Stimulated activated CD4-positive, alpha-beta T cell treated with anti-CD3 and anti-CD28 coated beads, Interleukin-1b, Interleukin-23, amount 100 ng/mL, for 24 hours (primary cell): ENCODE measurements around the gene LSM14A.
"Not testable (repeated sequence)": the region's sequence is repeated elsewhere in the genome, so short reads cannot be mapped to it uniquely, and the experiment has no call there.

Experiments used
- DNase-seq, 4 experiments: peaks; one replicate each; pipeline ENCODE4 v3.0.0-alpha.2; 2020; ENCODE audit warnings: low read depth in 4 of 4, low spot score in 1 of 4

Gene LSM14A

DNA sequence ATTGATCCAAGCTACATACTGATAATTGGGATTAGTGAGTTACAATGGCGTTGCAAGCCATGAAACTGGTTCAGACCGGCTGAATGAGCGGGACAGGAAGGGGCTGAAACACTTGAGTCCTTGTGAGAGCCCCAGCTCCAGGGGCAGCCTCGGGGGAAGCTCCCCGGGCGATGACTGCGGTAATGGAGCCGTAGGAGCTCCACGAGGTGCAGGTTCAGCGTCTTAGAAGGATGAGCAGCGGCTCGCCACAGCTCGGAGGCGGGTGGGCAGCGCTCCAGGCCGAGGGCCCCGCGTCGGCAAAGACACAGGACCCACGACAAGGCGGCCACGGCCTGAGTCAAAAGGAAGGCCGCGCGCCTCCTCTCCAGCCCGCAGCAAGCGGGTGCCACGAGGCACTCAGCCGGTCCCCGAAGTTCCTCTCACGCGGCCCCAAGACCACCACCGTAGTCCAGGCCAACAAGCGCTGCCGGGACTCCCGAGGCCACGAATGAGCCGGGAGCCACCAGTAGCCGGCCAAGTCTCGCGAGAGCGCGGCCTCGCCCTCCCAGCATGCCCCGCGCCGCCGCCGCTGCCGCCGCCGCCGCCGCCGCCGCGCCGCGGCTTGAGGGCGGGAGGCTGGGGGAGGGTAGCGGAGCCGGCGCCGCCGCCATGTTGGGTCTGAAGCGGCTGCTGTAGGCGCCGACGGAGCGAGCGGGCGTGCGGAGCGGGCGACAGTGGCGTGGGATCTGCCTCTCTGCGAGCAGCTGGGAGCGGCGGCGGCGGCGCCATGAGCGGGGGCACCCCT lies at the start of gene LSM14A:
LSM14A (plus strand) TSS at position 628 of the 784 bp plus-strand sequence; CDS start at position 767, 139 bp downstream.
- peak; percentile 68 to 85 (median 82) for DNase-seq

DNA sequence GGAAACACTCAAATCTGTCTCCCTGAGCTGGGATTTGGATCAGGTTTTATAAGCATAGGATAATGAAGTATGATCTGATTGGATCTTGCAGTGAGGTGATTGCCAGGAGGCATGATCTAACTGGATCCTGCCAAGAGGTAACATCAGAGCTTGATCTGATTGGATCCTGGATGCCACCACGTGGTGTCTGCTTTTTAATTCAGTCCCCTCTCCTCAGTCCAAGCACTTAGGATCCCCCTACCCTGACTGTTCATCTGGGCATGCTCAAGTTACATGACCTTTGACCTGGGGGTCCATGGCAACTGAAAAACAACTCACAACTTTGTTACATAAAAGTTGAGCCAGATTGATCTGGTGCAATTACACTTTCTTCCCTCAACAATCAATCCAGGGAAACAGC lies 47.5 kb upstream of the LSM14A start:
- DNase-seq: no peak

DNA sequence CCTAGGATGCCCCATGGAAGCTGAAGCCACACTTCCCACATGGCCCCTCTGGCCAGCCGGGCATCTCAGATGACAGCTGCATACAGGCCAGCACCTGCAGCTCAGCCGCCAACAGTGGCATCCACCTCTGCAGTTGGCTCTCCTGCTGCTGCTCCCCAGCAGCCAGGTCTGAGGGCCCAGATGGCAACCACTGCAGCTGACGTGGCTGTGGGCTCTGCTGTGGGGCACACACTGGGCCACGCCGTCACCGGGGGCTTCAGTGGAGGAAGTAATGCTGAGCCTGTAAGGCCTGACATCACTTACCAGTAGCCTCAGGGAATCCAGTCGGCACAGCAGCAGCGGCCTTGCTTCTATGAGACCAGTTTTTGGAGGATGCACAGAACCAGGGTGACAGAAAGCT lies 45.3 kb upstream of the LSM14A start:
- no peak for DNase-seq

DNA sequence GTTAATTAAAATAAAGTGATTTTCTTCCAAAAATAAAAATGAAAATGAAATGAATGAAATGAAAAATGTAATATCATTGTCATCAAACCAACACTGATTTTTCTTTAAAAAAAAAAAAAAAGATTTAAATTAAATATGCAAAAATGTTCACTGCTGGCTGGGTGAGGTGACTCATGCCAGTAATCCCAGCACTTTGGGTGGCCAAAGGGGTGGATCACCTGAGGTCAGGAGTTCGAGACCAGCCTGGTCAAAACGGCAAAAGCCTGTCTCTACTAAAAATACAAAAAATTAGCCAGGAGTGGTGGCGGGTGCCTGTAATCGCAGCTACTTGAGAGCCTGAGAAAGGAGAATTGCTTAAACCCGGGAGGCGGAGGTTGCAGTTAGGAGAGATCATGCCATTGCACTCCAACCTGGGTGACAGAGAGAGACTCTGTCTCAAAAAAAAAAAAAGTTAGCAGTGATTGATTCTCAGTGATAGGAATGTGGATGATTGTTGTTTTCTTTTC lies 44.6 kb upstream of the LSM14A start:
- DNase-seq: no peak

DNA sequence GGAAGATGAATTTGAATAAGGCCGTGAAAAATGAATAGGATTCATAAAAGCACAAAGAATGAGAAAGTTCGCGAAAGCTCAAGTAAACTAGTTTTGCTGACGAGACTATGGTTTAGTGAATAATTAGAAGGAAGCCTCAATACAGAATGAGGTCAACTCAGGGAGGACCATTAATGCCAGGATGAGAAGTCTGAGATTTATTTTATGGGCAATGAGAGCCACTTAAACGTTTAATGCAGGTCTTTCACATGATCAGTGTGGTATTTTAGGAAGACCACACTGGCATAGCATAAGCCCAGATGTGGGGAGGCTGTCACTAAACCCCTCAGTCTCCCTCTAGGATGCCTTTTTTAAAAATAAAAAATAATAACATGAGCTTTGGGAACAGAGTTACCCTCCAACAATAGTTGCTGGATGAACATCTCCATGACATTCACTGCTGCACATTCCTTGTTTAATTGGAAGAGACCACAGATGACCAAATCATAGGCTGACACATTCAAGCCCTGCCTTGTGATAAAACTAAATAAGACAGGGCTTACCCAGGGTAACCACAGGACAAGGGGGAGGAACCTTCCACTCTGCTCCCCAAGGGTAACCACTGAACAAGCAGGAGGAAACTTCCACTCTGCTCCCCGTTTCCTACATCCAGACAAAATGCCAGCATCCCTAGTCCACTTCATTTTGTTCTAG lies 43.6 kb upstream of the LSM14A start:
- no peak for DNase-seq

DNA sequence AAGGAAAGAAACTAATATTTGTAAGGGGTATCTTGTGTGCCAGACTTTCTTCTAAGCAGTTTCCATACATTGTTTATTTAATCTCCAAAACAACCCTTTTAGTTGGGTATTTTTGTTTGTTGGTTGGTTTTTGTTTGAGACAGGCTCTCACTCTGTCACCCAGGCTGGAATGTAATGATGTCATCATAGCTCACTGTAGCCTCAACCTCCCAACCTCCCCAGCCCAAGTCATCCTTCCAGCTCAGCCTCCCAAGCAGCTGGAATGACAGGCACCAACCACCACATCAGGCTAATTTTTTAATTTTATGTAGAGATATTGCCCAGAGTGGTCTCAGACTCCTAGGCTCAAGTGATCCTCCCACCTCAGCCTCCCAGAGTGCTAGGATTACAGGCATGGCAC lies 41.2 kb upstream of the LSM14A start:
- DNase-seq: no peak

DNA sequence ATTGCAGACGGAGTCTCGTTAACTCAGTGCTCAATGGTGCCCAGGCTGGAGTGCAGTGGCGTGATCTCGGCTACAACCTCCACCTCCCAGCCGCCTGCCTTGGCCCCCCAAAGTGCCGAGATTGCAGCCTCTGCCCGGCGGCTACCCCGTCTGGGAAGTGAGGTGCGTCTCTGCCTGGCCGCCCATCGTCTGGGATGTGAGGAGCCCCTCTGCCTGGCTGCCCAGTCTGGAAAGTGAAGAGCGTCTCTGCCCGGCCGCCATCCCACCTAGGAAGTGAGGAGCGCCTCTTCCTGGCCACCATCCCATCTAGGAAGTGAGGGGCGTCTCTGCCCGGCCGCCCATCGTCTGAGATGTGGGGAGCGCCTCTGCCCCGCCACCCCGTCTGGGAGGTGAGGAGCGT lies 40.2 kb upstream of the LSM14A start:
- not testable (repeated sequence) for DNase-seq

DNA sequence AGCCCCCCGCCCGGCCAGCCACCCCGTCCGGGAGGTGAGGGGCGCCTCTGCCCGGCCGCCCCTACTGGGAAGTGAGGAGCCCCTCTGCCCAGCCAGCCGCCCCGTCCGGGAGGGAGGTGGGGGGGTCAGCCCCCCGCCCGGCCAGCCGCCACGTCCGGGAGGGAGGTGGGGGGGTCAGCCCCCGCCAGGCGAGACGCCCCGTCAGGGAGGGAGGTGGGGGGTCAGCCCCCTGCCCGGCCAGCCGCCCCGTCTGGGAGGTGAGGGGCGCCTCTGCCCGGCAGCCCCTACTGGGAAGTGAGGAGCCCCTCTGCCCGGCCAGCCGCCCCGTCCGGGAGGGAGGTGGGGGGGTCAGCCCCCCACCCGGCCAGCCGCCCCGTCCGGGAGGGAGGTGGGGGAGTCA lies 39.6 kb upstream of the LSM14A start:
- DNase-seq: not testable (repeated sequence)

DNA sequence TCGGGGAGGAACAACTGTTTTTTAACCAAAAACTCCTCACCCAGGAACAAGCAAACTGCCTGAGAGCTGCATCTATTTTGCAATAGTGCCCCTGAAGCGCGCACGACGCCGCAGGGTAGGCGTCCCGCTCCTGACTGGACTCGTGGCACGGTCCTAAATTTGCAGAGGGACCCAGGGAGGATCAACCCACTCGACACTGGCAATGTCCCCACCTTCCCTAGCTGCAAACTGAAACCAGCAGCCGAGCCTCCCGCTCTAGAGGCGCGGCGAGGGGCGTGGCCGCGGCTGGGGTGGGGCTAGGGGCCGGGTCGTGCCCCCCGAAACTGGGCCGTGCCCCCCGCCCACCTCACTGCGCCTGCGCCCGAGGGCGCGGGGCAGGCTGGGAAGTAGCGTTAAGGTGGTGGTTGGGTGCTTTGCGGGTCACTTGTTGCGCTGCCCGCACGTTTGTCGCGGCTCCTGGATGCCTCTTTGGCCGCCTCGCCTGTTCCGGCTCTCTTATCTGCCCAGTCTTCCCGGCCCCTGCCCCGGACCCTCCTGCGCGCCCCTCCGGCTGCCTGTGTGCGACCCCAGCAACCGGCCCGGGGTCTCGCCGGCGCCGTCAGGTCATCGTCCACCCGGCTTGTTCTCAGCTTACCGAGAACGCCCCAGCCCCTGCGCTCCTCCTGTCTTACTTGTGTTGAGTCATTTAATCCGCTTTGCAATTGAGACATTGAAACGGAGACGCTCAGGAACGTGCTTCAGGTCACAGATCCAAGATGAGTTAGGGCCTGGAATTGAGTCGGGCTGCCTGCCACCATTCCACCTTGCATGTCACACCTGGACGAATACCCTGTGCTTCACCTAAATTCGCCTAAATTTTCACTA lies 37.9 kb upstream of the LSM14A start:
- peak; percentile 65 to 91 (median 85) for DNase-seq

DNA sequence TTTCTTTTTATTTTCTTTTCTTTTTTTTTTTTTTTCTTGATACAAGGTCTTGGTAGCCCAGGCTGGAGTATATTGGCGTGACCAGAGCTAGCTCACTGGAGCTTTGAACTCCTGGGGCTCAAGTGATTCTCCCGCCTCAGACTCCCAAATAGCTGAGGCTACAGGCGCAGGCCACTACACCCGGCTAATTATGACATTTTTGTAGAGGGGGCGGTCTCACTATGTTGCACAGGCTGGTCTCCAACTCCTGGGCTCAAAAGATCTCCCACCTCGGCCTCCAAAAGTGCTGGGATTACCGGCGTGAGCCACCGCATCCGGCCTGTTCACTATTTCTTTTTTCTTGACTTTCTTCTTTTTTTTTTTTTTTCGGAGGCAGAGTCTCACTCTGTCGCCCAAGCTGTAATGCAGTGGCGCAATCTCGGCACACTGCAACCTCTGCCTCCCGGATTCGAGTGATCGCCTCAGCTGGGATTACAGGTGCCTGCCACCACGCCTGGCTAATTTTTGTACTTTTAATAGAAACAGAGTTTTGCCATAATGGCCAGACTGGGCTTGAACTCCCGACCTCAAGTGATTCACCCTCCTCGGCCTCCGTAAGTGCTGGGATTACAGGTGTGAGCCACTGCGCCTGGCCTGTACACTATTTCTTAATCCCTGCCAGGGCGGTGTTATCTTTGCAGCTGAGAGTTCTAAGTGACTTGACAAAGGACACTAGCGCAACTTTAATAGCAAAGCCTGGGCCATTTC lies 37.1 kb upstream of the LSM14A start:
- no peak for DNase-seq

DNA sequence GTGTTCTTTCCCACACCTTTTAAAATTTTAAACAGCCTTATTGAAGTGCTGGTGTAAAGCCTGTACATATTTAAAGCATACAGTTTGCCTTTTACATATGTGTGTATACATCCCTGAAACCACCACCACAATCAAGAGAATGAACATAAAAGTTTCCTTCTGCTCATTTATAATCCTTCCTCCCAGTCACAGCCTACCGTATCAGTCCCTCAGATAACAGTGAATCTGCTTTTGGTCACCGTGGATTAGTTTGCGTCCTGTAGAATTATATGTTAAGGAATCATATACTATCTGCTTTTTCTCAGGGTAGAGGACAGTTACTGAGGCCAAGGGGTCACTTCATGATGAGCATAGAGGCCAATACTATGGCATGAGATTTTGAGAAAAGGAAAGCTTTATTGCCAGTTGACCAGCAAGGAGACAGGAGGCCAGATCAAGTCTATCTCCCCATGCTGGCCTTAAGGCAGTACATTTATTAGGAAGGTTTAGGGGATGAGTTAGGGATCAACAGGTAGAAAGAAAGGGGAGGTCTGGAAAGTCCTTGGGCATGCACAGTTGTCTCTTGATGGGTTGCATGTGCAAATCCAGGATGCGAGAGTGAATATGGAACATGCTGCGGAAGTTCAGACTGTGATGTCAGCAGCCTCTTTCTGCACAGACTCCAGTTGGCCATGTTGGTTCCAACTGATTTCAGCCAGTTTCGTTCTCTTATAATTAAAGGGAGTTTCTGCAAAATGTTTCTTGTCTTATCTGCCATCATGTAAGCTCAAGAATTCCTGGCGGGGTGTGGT lies 36.3 kb upstream of the LSM14A start:
- DNase-seq: no peak

DNA sequence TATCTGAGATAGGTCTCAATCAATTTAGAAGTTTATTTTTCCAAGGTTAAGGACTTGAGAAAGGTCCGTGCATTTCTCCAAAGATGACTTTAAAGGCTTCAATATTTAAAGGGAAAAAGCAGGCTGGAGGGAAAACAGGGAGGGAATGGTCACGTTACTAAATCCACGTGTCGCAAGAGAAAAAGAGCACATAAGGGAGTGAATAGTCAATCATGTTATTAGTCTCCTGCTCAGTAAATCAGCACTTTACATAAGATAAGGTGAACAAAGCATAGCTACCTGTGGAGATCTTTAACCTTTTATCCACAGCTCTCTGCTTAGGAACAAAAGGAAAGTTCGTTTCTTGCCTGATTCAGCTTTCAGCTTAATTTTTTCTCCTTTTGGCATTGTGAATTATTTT lies 31.3 kb upstream of the LSM14A start:
- no peak for DNase-seq

DNA sequence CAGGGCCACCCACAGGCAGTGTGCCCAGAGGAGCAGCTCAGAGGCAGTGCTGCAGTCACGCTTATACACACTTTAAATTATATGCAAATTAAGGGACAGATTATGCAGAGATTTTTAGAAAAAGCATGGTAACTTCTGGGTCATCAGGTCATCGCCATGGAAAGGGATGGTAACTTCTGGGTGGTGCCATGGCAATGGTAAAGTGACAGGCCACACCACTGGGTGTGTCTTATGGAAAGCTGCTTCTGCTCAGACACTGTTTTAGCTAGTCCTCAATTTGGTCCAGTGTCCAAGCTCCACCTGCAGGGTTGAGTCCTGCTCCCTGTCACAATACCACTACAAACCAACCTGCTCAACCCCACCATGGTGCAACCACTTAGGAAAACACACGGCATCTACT lies 29.9 kb upstream of the LSM14A start:
- no peak for DNase-seq

DNA sequence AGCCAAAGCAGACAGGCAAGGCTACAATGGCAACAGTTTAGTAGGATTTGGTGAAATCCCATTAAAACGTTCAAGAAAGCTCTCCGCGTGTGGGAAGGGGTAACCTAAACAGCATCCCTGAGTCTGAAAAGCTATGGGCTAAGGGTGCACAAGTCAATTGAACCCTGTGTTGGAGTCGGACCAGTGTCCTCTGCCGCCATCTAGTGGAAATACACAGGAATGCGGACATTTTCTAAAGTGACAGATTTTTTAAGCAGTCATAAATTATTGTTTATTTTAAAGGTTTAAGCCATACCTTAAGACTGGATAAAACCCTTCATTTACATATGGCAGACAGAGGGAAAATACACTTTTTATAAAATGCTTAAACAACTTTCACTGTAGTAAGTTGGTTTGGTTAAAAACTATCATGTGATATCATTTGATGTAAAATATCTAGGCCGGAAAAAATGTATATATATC lies 26.5 kb upstream of the LSM14A start:
- DNase-seq: peak; percentile 18 to 33 (median 26)

DNA sequence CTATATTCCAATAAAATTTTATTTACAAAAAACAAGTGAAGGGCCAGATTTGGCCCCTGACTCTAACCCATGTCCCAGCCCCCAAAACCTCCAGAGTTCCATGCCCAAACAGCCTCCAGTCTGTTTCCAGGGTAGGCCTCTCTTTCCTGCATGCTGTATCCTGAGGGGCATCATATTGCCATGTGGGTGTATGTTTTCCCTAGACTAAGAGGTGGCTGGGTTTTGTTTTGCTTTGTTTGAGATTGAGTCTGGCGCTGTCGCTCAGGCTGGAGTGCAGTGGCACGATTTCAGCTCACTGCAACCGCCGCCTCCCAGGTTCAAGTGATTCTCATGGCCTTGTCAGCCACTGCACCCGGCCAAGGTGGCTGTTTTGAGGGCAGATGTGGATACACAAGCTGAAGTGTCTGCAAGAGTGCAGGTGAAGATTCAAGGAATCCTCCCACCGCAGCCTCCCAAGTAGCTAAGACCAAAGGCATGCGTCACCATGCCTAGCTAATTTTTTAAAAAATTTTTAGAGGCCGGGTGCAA lies 23.6 kb upstream of the LSM14A start:
- DNase-seq: no peak

DNA sequence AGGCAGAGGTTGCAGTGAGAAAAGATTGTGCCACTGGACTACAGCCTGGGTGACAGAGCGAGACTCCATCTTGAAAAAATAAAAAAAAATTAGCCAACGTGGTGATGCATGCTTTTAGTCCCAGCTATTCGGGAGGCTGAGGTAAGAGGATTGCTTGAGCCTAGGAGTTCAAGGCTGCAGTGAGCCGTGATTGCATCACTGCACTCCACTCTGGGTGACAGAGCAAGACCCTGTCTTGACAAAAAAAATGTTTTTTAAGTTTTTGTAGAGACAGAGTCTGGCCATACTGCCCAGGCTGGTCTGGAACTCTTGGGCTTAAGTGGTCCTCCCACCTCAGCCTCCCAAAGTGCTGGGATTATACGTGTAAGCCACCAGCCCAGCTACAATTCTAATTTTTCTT lies 22.4 kb upstream of the LSM14A start:
- no peak for DNase-seq

DNA sequence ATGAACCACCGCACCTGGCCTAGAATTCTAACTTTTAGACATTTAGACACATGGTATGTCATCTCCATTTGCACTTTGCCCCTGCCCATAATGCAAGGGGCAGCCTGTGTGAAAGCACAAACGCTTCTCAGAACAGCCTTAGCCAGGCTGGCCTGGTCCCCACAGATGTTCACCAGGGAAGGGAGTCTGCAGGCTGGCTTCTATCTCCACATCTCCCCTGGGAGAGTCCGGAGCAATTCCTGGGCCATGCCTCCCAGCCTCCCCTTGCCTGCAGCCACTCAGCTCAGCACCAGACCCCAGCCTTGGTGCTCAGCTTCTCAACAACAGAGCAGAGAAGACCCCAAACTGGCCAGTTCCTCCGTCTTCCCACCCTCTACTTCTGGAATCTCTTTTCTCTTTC lies 21.7 kb upstream of the LSM14A start:
- no peak for DNase-seq

DNA sequence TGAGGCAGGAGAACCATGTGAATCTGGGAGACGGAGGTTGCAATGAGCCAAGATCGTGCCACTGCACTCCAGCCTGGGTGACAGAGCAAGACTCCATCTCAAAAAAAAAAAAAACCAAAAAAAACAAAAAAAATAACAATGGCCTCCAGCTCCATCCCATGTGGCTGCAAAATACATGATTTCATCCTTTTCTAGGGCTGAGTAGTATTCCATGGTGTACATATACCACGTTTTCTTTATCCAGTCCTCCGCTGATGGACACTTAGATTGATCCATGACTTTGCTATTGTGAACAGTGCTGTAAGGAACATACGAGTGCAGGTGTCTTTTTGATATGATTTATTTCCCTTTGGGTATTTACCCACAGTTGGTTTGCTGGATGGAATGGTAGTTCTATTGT lies 20.9 kb upstream of the LSM14A start:
- DNase-seq: no peak

DNA sequence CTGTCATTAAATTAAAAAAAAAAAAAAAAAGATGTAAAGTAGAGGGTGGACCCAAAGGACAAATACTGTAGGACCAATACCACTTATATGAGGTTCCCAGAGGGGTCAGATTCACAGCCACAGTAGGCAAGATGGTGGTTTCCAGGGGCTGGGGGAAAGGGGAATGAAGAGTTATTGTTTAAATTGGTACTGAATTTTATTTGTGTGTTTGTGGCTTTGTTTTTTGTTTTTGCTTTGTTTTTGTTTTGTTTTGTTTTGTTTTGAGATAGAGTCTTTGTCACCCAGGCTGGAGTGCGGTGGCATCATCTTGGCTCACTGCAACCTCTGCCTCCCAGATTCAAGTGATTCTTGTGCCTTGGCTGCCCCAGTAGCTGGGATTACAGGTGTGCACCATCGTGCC lies 17.9 kb upstream of the LSM14A start:
- no peak for DNase-seq

DNA sequence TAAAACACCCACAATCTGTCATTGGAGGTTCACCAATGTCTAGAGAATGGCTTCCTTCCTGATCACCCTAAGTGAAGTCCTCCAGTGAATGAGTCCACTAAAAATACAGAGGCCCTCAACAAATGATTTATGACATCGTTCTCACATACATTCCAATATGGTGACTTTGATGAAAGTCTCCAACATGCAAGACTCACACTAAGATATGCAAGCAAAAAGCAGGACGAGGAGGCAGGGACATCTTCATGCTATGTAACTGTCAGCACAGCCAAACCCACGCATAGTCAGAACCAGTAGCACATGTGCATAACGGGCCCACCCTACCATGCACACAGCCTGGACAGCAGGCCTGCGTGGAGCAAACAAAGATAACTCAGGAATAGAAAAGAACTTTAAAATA lies 16.6 kb upstream of the LSM14A start:
- DNase-seq: no peak
